Stimulated activated CD4-positive, alpha-beta T cell treated with anti-CD3 and anti-CD28 coated beads, Interleukin-1b, Interleukin-23, amount 100 ng/mL, for 24 hours (primary cell): Measurements from ENCODE around the gene SIGLEC7.

ENCODE experiments used
- DNase-seq, 4 experiments: peaks; one replicate each; pipeline ENCODE4 v3.0.0-alpha.2; 2020; ENCODE audit warnings: low read depth in 4 of 4, low spot score in 1 of 4

SIGLEC7 gene

GRCh38 chr19:51116736-51117286 is 25.3 kb upstream of the SIGLEC7 start:
- DNase-seq: no peak

- no peak for DNase-seq
Observed at GRCh38 chr19:51119101-51119500, 23.0 kb upstream of the SIGLEC7 start.

DNA sequence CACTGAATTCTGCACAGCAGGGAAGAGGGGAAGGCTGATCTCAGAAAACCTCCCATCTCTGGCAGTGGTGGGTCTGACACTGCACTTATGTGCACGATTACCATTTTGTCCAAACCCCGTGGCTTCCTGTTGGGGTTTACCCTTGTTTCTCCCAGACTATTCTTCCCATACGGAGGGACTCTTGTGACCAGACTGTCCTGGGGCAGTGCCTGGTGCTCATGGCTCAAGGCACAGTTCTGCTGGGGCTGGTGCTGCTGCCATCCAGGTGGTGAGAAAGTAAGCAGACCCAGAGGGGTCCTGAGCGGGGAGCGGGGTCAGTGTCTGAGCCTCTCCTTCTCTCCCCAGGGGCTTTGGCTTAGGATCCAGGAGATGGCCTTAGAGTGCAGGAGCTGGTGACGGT is 22.5 kb upstream of the SIGLEC7 start:
- no peak for DNase-seq

GRCh38 chr19:51120160-51120559 is 21.9 kb upstream of the SIGLEC7 start:
- no peak for DNase-seq

DNA sequence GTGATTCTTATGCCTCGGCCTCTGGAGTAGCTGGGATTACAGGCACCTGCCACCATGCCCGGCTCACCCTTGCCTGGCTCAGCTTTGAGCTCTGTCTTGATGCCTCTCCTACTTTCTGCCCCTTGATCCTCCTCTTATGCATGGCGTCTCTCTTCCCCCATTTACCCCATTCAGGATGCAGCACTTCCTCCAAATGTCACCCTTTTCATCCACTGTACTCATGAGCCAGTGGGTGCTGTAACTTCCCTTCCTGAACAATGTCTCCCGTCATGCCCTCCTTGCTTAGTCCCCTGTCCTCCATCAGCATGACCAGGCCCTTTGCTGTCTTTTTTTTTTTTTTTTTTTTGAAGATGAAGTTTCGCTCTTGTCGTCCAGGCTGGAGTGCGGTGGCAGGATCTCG is 20.8 kb upstream of the SIGLEC7 start:
- no peak for DNase-seq

DNA sequence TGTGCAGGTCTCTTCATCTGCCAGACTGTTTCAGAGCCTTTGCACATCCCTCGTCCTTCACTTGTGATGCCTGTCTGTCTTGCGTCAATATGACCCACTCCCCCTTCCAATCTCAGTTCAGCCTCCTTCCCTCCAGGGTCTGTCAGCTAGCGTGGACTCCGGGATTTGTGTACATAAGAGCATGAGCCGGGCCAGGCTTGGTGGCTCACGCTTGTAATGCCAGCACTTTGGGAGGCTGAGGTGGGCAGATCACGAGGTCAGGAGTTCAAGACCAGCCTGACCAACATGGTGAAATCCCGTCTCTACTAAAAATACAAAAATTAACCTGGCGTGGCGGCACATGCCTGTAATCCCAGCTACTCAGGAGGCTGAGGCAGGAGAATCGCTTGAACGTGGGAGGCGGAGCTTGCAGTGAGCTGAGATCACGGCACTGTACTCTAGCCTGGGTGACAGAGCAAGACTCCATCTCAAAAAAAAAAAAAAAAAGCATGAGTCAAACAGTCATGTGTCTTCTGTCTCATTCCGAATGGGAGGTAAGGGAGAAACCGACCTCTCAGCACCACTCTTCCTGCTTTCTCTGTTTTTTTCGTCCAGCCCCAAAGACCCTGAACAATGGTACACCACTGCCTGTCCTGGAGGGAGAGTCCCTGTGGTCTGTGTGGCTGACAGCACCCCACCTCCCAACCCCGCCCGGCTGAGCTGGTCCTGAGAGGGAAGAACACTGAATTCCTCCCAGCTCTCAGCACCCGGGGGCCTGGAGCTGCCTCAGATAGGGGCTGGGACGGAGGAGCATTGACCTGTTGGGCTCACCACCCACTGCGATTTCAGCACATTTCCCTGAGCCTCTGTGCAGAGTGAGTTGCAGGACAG is 19.8 kb upstream of the SIGLEC7 start:
- no peak for DNase-seq

- no peak for DNase-seq
Observed at GRCh38 chr19:51123381-51123800, 18.7 kb upstream of the SIGLEC7 start.

DNA sequence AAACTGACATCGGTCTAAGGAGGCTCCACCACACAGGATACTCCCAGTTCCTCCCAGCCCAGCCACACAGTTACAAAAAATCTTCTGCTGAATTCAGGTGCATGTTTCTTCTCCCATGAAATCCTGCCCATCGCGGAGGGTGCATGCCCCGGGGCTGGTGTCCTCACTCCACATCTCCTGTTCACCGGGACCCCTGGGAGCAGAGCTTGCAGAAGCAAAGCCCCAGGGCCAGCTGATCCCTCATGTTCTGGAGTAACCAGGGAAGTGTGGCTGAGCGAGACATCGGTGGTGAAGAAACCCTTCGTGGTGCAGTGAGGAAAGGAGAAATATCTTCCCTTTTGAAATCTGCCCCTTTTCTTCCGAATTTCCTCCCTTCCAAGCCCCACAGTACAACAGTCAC is 18.3 kb upstream of the SIGLEC7 start:
- no peak for DNase-seq

GRCh38 chr19:51124216-51124615 is 17.9 kb upstream of the SIGLEC7 start:
- DNase-seq: no peak

GRCh38 chr19:51124729-51125128 is 17.4 kb upstream of the SIGLEC7 start, which contains the start of gene SIGLEC9:
TSS of gene SIGLEC9 (plus strand) at chr19:51124906. CDS start at chr19:51124975, 69 bp downstream.
- no peak for DNase-seq

- no peak for DNase-seq
Observed at GRCh38 chr19:51125421-51126075, 16.6 kb upstream of the SIGLEC7 start.

DNA sequence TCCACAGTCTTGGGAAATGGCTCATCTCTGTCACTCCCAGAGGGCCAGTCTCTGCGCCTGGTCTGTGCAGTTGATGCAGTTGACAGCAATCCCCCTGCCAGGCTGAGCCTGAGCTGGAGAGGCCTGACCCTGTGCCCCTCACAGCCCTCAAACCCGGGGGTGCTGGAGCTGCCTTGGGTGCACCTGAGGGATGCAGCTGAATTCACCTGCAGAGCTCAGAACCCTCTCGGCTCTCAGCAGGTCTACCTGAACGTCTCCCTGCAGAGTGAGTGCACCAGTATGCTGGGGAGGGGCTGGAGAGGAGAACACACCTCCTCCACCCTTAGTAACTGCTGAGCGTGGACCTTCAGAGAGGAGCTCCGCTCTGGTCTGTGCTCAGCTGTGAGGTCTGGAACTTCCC is 15.1 kb upstream of the SIGLEC7 start:
- DNase-seq: no peak

- DNase-seq: no peak
Observed at GRCh38 chr19:51127755-51128154, 14.3 kb upstream of the SIGLEC7 start.

GRCh38 chr19:51128227-51128626 is 13.9 kb upstream of the SIGLEC7 start:
- DNase-seq: no peak

DNA sequence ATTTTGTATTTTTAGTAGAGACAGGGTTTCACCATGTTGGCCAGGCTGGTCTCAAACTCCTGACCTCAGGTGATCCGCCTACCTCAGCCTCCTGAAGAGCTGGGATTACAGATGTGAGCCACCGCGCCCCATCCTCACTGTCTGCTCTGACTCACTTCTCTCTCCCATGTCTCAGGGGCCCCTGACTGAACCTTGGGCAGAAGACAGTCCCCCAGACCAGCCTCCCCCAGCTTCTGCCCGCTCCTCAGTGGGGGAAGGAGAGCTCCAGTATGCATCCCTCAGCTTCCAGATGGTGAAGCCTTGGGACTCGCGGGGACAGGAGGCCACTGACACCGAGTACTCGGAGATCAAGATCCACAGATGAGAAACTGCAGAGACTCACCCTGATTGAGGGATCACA is 12.4 kb upstream of the SIGLEC7 start:
- no peak for DNase-seq

GRCh38 chr19:51131780-51132680 is 10.1 kb upstream of the SIGLEC7 start:
- no peak for DNase-seq

GRCh38 chr19:51135004-51135403 is 7.1 kb upstream of the SIGLEC7 start:
- no peak for DNase-seq

DNA sequence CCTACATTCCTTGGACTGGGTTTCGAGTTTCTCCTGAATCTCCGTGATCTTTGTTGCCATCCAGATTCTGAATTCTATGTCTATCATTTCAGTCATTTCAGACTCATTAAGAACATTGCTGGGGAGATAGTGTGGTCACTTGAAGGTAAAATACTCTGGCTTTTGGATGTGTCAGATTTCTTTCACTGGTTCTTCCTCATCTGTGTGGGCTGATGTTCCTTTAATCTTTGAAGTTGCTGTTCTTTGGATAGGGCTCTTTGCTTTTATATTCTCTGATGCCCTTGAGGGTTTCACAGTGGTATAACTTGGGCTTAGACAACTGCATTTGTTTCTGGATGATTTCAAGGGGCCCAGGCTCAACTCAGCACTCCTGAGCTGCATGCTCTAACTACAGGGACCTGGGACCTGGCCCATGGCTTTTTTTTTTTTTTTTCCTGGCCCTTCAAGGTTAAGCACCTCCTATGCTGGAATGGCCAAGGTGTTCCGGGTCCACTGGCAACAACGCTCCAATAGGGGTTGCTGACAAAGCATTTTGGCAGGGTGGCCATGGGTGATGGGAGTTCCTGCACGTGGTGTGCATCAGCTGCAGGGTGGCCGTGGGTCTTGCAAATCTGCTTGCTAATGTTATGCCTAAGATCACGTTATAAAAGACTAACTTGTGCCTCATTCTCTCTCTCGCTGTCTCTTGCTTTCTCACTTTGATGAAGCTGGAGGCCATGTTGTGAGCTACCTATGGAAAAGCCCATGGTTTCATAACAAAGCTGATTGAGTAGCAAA is 5.9 kb upstream of the SIGLEC7 start:
- no peak for DNase-seq

DNA sequence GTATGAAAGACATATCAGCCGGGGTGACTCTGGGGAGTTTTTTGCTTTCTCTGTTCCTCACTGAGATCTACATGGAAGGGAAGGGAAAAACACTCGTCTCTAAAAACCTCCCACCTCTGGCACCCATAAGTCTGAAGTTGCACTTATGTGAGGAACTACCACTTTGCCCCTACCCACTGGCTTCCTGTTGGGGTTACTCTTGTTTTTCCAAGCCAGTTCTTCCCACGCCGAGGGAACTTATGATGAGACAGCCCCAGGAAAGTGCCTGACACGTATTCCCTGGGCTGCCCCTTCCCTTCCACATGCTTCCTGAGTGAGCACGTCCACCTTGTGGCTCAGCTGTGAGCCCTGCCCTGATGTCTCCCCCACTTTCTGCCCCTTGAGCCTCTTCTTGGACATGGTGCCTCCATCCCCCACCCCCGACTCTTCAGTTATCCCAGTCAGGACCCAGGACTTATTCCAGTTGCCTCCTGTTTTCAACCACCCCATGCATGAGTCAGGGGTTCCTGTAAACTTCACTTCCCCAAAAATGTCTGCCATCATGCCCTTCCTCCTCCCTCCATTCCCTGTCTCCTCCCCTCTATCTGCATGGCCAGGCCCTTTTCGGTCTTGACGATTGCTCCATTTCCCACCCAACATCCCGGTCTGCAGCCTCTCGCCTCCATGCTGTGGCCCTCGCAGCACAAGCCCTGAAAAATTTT is 5.1 kb upstream of the SIGLEC7 start:
- DNase-seq: no peak
